HG02852 (cell line): ENCODE results near the gene OR8D1.

ENCODE experiments used
- ATAC-seq: cut with Tn5 transposase; IDR thresholded peaks from one replicate; pipeline ENCODE4 v1.9.1; 2021; ENCODE audit warnings: mild to moderate bottlenecking, moderate library complexity; ENCODE audit not compliant: unreplicated experiment

OR8D1 gene

GRCh38 chr11:124313849-124314248 lies at the start of gene OR8D1:
Gene OR8D1 (minus strand): TSS chr11:124313949. CDS start chr11:124310766, 3,183 bp downstream.
- no peak for ATAC-seq

- no peak for ATAC-seq
These were observed 45.8 kb upstream of the OR8D1 start for GRCh38 chr11:124359566-124359965.

DNA sequence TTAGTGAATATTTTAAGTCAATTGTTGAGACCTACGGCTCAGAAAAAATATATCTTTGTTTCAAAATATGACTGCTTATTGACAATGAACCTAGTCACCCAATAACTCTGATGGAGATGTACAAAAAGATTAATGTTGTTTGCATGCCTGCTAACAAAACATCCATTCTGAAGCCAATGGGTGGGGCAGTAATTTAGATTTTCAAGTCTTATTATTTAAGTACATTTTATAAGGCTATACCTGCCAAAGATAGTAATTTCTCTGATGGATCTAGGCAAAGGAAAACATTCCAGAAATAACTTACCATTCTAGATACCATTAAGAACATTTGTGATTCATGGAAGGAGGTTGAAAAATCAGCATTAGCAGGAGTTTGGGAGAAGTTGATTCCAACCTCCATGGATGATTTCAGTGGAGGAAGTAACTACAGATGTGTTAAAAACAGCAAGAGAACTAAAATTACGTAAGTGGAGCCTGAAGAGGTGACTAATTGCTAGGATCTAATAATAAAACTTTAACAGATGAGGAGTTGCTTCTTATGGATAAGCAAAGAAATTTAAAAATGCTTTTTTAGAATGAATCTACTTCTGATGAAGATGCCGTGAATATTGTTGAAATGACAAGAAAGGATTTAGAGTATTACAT lies 32.7 kb upstream of the OR8D1 start:
- no peak for ATAC-seq

DNA sequence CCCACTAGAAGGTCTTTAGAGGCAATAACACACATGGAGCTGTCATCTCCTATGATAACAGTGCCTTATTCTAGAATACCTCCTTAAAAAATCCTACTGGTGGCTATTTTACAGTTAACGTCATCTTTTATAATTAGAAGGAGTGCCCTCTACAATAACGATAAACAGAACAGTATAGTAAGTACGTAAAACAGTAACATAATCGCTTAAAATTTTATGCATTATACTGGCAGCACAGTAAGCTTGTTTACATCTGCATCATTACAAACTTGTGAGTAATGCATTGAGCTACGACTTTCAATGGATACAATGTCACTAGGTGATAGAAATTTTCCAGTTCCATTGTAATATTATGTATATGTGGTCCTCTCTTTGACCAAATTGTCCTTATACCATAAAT lies 30.6 kb upstream of the OR8D1 start:
- ATAC-seq = no peak

GRCh38 chr11:124340142-124340447 lies 26.3 kb upstream of the OR8D1 start:
- ATAC-seq = no peak

DNA sequence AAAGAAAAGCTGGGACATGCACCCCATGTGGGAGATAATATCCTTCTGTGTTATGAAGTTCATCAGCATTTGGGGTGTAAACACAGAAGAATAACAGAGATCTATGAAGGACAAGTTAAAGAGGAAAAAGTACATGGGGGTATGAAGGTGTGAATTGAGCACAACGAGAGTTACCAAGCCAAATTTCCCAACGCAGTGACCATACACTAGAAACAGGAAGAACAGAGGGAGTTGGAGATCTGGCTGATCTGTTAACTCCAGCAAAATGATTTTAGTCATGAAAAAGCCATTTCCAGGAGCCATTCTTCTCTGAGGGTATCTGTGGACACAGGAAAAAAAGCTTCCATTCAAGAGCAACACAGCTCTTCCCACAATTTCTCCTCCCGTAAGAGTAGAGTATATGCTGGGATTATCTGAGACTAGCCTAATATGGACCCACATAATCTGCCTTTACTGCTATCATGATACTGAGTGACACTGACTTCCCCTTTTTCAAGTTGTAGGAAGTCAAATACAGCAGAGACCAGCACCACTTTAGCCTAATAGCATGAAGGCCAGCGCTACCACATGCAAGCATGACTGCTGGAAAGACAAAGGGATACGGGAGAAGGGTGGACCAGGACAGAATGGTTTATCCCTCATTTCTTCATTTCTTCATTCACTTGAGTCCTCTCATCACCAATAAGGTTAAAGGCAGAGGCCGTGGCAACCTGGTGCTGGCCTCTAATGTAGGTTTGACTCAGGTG lies 25.8 kb upstream of the OR8D1 start:
- no peak for ATAC-seq

DNA sequence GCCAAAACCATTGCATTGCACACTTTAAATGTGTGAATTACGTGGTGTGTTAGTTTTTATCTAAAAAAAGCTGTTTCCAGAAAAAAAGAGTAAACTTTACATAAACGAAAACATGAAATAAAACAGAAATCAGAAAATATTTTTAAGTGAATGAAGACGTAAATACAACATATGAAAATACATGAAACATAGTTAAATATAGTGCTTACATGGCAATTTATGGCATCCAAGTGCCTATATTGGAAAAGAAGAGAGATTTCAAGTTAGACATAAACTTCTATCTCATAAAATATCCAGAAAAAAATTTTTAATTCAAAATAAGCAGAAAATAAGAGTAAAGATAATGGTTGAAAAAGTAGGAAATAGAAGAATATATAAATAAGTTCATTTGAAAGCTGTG lies 18.1 kb upstream of the OR8D1 start:
- no peak for ATAC-seq

DNA sequence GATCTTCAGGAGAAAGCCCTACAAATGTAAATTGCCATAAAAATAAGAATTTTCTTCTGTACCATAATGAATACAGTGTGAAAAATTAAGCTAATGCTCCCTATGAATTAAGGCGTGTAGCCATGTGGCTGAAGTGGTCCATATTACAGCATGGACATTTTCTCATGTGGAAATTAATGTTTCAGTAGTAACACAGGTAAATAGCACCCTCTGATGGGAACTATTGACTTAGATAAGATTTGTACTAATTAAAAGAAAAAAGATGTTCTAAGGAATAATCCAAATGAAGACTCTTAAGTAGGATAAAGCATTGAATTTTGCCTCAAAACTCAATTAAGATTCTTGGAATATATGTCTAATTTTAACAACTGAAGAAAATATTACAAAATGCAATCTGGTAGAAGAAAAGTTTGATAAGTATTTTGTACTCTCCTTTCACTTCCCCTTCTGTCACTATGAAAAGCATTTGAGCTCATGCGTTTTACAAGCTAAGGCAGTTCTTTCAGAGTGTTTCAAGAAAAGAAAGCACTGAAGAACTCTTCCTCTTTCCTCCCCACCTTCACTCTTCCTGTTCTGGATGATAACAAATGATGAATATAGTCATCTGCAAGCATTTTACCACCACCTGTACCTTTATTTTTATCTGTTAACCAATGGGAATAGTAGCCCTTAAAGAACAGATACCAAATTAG lies 16.2 kb upstream of the OR8D1 start:
- ATAC-seq = peak; percentile 98

DNA sequence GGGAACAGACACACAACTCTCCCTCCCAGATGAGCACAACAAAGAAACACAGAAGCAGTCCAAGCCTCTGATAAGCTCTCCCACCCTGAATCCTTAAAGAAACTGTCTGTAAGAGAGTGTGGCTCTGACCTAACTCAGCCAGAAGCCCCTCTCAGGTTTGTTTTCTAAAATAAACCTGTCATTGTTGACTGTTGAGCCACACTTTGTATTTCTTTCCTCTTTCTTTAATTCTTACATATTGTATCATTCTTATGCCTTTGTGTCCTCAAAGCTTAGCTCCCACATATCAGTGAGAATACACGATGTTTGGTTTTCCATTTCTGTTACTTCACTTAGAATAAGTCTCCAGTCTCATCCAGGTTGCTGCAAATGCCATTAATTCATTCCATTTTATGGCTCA lies 14.0 kb upstream of the OR8D1 start:
- no peak for ATAC-seq

- ATAC-seq = no peak
These were observed 8.6 kb upstream of the OR8D1 start for GRCh38 chr11:124322356-124322755.

GRCh38 chr11:124320097-124320496 lies 6.3 kb upstream of the OR8D1 start, which contains the start of gene OR8D2:
Gene OR8D2 (minus strand): TSS chr11:124320197. CDS start chr11:124320197, 0 bp downstream.
- ATAC-seq = no peak

- ATAC-seq = no peak
These were observed 1.3 kb upstream of the OR8D1 start for GRCh38 chr11:124315052-124315451.

- ATAC-seq = no peak
These were observed 618 bp downstream of the OR8D1 start for GRCh38 chr11:124313131-124313530.

- no peak for ATAC-seq
These were observed 2.1 kb downstream of the OR8D1 start for GRCh38 chr11:124311670-124312069.

GRCh38 chr11:124311269-124311668 lies 2.5 kb downstream of the OR8D1 start:
- ATAC-seq = no peak

DNA sequence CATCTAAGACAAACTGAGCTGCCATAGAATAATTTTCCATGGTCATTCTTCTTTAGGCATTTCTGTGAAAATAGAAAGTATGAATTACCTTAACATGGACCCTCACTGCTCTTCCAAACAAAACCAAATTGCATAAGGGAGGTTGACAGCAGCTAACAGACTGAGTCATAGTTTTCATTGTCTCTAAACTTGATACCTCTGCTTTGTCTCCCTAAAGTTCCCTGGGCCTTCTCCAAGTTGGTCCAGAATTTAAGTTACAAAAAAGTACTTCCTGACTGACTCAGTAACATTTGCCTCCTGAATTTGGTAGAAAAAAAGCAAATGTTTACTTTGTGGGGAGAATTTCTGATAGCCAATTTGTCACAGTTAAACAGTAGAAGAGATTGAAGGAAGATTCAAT lies 3.0 kb downstream of the OR8D1 start:
- no peak for ATAC-seq

DNA sequence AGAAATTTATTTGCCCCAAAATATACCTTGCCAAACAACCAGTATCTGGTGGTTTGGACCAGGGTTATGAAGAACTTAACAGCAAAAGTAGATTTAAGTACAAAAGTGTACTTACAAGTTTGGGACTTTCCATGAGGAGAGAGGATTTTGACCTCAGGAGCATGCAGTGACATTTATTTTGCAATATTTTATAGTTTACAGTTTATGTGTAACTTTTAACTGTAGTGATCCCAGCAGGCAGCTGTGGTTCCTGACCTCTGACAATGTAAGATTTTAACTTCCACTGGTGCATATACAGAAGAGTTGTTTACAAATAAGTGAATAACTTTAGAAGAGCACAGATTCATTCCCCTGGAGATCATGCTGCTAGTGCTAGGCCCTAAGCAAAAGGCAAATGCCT lies 6.7 kb downstream of the OR8D1 start:
- no peak for ATAC-seq

DNA sequence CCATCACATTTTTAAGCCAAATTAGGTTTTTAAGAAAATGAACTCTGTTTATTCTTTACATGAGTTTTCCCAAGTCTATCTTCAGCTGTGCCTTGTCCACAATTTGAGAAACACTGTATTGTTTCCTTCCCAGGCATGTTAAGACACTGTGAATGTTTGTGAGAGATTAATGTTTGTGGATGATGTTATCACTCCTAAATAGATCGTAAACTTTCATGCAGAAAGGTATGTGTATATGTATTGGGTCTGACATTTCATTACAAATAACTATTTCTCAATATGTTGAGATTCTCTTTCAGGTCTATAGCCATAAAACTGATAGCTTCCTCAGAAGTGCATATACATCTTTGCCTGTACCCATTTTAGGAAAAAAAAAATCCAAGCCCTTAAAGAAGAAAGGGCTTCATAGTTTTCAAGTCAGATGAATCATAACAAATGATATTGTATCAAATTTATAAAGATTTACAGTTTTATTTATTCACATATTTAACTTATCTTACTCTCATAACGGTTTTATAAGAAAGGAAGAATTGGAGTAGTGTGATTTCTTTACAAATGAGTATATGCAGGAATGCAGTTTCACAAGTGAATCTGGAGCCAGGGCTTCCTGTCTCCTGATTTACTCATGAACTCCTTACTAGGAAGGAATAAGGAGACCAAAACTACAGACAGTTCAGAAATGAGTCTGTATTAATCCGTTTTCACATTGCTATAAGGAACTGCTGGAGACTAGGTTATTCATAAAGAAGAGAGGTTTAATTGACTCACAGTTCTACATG lies 11.2 kb downstream of the OR8D1 start:
- ATAC-seq = no peak

DNA sequence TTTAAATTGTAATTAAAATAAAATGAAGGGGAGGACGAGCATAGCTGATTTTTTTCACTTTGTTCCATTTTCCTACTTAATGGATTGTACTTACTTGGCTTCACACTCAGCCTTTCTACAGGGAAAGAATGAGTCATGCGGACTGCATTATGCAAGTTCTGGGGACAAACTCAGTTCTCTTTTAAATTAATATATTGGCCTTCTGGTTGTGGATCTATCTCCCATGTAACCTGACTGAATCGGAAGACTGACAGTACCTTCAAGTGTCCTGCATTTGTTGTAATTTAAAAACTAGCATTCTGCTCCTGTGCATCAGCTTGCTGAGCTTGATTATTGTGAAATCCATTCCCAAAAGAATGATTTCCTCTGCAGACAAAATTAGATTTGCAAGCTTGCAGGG lies 12.2 kb downstream of the OR8D1 start:
- ATAC-seq = no peak

GRCh38 chr11:124297921-124298320 lies 15.8 kb downstream of the OR8D1 start:
- no peak for ATAC-seq

DNA sequence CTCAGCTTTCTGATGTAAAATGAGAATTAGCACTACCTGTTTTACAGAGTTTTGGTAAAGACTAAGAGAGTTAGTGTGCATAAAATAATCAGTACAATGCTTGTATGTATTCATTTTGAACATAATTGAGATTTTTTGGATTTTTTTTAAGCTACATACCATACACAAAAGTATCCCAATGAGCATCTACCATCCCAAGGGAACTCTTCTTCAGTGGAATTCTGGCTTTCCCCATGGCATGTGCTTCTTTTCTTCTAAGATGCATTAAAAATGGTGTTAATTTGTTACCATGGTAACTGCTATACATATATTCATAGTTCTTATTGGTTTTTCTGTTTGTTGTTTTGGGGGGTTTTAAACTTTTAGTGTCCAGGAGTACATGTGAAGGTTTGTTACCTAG lies 17.7 kb downstream of the OR8D1 start:
- ATAC-seq = no peak
